Endothelial cell of umbilical vein (primary cell): ENCODE results near the gene ZNF821. TPM values are rescaled to one million over a fixed set of nuclear protein-coding genes. Genes with fewer than 3 reads are reported as not detected.

Source experiments
- BruUV-seq: library from RNA; stranded (reverse); fragments of 400-500 nt; replicated peaks from 2 replicates; lab custom pipeline; 2021; lab: Mats Ljungman, UMichigan
- CTCF ChIA-PET: fragments of 300-600, 350-600 bp; sonication (Branson Sonifier 250); formaldehyde crosslinking; loops from one replicate; lab custom pipeline; 2021; ENCODE audit warnings: antibody characterized with exemption, inconsistent platforms; lab: Charles Lee
- POLR2A ChIA-PET: fragments of 300-600, 350-600 bp; sonication (Branson Sonifier 250); formaldehyde crosslinking; loops from one replicate; lab custom pipeline; 2021; ENCODE audit warnings: antibody characterized with exemption, inconsistent platforms; lab: Charles Lee
- DNase-seq: peaks from one replicate; pipeline ENCODE4 v3.0.0-alpha.2; 2011; ENCODE audit warnings: low read depth, low spot score
- FAIRE-seq: peaks from 2 replicates; lab custom pipeline; 2011; peaks lifted over from hg19 to GRCh38; lab: Jason Lieb, UNC
- H2AFZ ChIP-seq: 2 replicates; pipeline ENCODE4 v1.6.0; 2012; ENCODE audit warnings: low read depth, low read length, control low read depth, inconsistent platforms
- H3K27ac ChIP-seq: 2 replicates; pipeline ENCODE4 v1.5.1; 2011; ENCODE audit warnings: low read depth, mild to moderate bottlenecking, control low read depth, low read length, moderate library complexity; ENCODE audit not compliant: insufficient read depth
- H3K27me3 ChIP-seq, 2 experiments: 2 replicates each; pipeline versions ENCODE4 v1.6.0 to v1.6.1; 2011; ENCODE audit warnings: low read length in 2 of 2, mixed read lengths in 1 of 2; ENCODE audit not compliant: control insufficient read depth in 2 of 2, insufficient read depth in 2 of 2
- H3K36me3 ChIP-seq, 2 experiments: 2 replicates in 1 of 2; 3 replicates in 1 of 2; pipeline ENCODE4 v1.5.1; 2011; ENCODE audit warnings: low read length in 2 of 2, mild to moderate bottlenecking in 1 of 2, moderate library complexity in 1 of 2; ENCODE audit not compliant: control insufficient read depth in 2 of 2, insufficient read depth in 2 of 2; ENCODE audit errors: extremely low read depth in 1 of 2
- H3K4me1 ChIP-seq: 3 replicates; pipeline ENCODE4 v1.5.1; 2011; ENCODE audit warnings: mild to moderate bottlenecking, low read length; ENCODE audit not compliant: control insufficient read depth, insufficient read depth; ENCODE audit errors: extremely low read depth
- H3K4me2 ChIP-seq: 2 replicates; pipeline ENCODE4 v1.6.1; 2011; ENCODE audit warnings: low read length, control low read depth, mixed read lengths; ENCODE audit not compliant: insufficient read depth
- H3K4me3 ChIP-seq, 3 experiments: fragments of 200-600 bp in 1 of 3; sonication (generic), shearing (Covaris generic) in 1 of 3; replicated peaks in 1 of 3; 2 replicates each; pipeline ENCODE4 v1.5.1; 2011 to 2016; ENCODE audit warnings: control low read depth in 3 of 3, low read length in 3 of 3, mild to moderate bottlenecking in 2 of 3, inconsistent platforms in 1 of 3, low read depth in 1 of 3, moderate library complexity in 1 of 3; ENCODE audit not compliant: insufficient read depth in 1 of 3
- H3K79me2 ChIP-seq: 2 replicates; pipeline ENCODE4 v1.6.0; 2012; ENCODE audit warnings: low read length, inconsistent platforms; ENCODE audit not compliant: control insufficient read depth, insufficient read depth
- H3K9ac ChIP-seq: replicated peaks from 2 replicates; pipeline ENCODE3; 2011; ENCODE audit warnings: low read length, control low read depth; ENCODE audit not compliant: insufficient read depth; ENCODE audit errors: extremely low read depth
- H3K9me1 ChIP-seq: replicated peaks from 3 replicates; pipeline ENCODE4 v1.6.0; 2011; ENCODE audit warnings: mild to moderate bottlenecking, low read length; ENCODE audit not compliant: control insufficient read depth, insufficient read depth; ENCODE audit errors: extremely low read depth
- H3K9me3 ChIP-seq: replicated peaks from 2 replicates; pipeline ENCODE4 v1.5.1; 2012; ENCODE audit warnings: low read length, inconsistent platforms; ENCODE audit not compliant: control insufficient read depth, insufficient read depth
- H4K20me1 ChIP-seq: replicated peaks from 2 replicates; pipeline ENCODE3; 2011; ENCODE audit warnings: mild to moderate bottlenecking, low read length; ENCODE audit not compliant: control insufficient read depth, insufficient read depth; ENCODE audit errors: extremely low read depth
- CTCF ChIP-seq, 2 donors: IDR thresholded peaks; 1 replicate in 1 of 2; 2 replicates in 1 of 2; pipeline ENCODE4 v1.5.1; 2011; ENCODE audit warnings: low read length in 2 of 2, mild to moderate bottlenecking in 2 of 2, moderate library complexity in 2 of 2, control low read depth in 1 of 2, inconsistent platforms in 1 of 2, low read depth in 1 of 2; ENCODE audit not compliant: insufficient read depth in 1 of 2; ENCODE audit errors: extremely low read depth in 1 of 2
- EZH2 ChIP-seq: IDR thresholded peaks from 2 replicates; pipeline ENCODE4 v1.6.1; 2012; ENCODE audit warnings: borderline replicate concordance, low read depth, mild to moderate bottlenecking, moderate library complexity, low read length, inconsistent platforms; ENCODE audit not compliant: severe bottlenecking
- FOS ChIP-seq: IDR thresholded peaks from 2 replicates; pipeline ENCODE4 v1.6.1; 2011; ENCODE audit warnings: mild to moderate bottlenecking, low read length, moderate library complexity, borderline replicate concordance; ENCODE audit not compliant: insufficient read depth
- GATA2 ChIP-seq: IDR thresholded peaks from 2 replicates; pipeline ENCODE4 v1.7.0; 2011; ENCODE audit warnings: low read depth, mild to moderate bottlenecking, moderate library complexity, mixed read lengths, low read length; ENCODE audit not compliant: insufficient read length, insufficient read depth
- JUN ChIP-seq: IDR thresholded peaks from 2 replicates; pipeline ENCODE4 v1.6.1; 2011; ENCODE audit warnings: borderline replicate concordance, low read depth; ENCODE audit not compliant: insufficient read length, insufficient read depth
- MAX ChIP-seq: IDR thresholded peaks from 2 replicates; pipeline ENCODE4 v1.6.1; 2011; ENCODE audit not compliant: insufficient read depth, insufficient read length
- MYC ChIP-seq: IDR thresholded peaks from one replicate; pipeline ENCODE4 v1.6.1; 2011; ENCODE audit warnings: mild to moderate bottlenecking, low read depth, low read length
- POLR2A ChIP-seq: IDR thresholded peaks from 2 replicates; pipeline ENCODE4 v1.6.1; 2012; ENCODE audit warnings: low read depth, mild to moderate bottlenecking, control low read depth, low read length
- POLR2AphosphoS5 ChIP-seq: IDR thresholded peaks from 2 replicates; pipeline ENCODE4 v1.6.1; 2012; ENCODE audit warnings: low read depth, mild to moderate bottlenecking, control low read depth, low read length, moderate library complexity; ENCODE audit not compliant: insufficient read depth
- dilution Hi-C: fragments of 300-500 bp; cut with MboI; formaldehyde crosslinking; loops from one replicate; pipeline ENCODE4 v1.15.0; 2019; ENCODE audit warnings: low sequenced_read_pairs; ENCODE audit not compliant: extremely low pct_ligation_motif_present
- intact Hi-C: fragments of 100-400 bp; cut with micrococcal nuclease; formaldehyde crosslinking; loops from one replicate; pipeline ENCODE4 v1.10.0; 2022
- polyA plus RNA-seq, 4 experiments: library from polyadenylated mRNA; depleted of rRNA in 3 of 4; stranded (reverse) in 3 of 4; unstranded in 1 of 4; fragments of >200 nt; gene quantifications; 2 replicates each; pipeline versions ENCODE4 v1.2.1 to v1.2.3, GENCODE V29; 2011 to 2012; ENCODE audit warnings: missing spikeins in 1 of 4
- total RNA-seq: library from RNA; stranded (reverse); gene quantifications from 2 replicates; pipeline ENCODE4 v1.2.3, GENCODE V29; 2021

Gene ZNF821
- total and polyA plus RNA-seq, 2 donors (not counting 3 experiments of a cell fraction or from before 2014, with no cell fraction given) = 7.3 to 8.1 TPM

- Histone ChIP-seq H2AFZ (no peak overlapping the region), H3K4me1 (no peaks in the 10 kb centered on the region), H3K27me3 (no peaks in the 10 kb centered on the region), H3K27ac (no peak overlapping the region), H4K20me1 (no peaks in the 10 kb centered on the region), H3K36me3 (no peaks in the 10 kb centered on the region), H3K9me3 (no peaks in the 10 kb centered on the region), H3K4me2 (no peak overlapping the region), H3K9me1 (no peaks in the 10 kb centered on the region), H3K9ac (no peak overlapping the region), H3K79me2 (no peaks in the 10 kb centered on the region), H3K4me3 (no peak overlapping the region)
- intact Hi-C loops = no loop called here
- DNase-seq (no peak), FAIRE-seq (peak; percentile 44)
- ChIA-PET POLR2A (no interaction called here), CTCF (interaction anchor here (0.9 to 1.2 kb wide), 4 partner anchors 11 to 53 kb away, joined by 3 to 4 read pairs (median 3); no protein-coding TSS in a partner anchor)
- BruUV-seq = no TSS peak
- TF ChIP-seq CTCF (IDR thresholded peaks at IDR 0.05; ENCODE audit: extremely low read depth in 1 of 2, insufficient read depth in 1 of 2, low read depth in 1 of 2, low read length in 2 of 2) = no peak
- no peak for TF ChIP-seq POLR2AphosphoS5
- no peak for TF ChIP-seq FOS
- no peak for TF ChIP-seq MAX
- no peak for TF ChIP-seq GATA2
- TF ChIP-seq JUN = no peak
- no peak for TF ChIP-seq MYC
- no peak for TF ChIP-seq EZH2
- no peak for TF ChIP-seq POLR2A
- dilution Hi-C loops = no loop called here
Observed at GRCh38 chr16:71830359-71830758, 53.6 kb downstream of the ZNF821 start.
